HepG2 (cell line): ENCODE measurements around the gene ANAPC2. TPM values are rescaled to one million over a fixed set of nuclear protein-coding genes. Genes with fewer than 3 reads are reported as not detected.

ENCODE experiments used
- CAMTA2 ChIP-seq: sonication (generic); formaldehyde crosslinking; IDR thresholded peaks from 2 replicates; pipeline ENCODE4 v1.4.0; 2020; ENCODE audit warnings: mild to moderate bottlenecking, missing genetic modification reagents, borderline replicate concordance
- CREB1 ChIP-seq, 2 experiments: fragments of 450-650 bp in 1 of 2; IDR thresholded peaks; 2 replicates each; pipeline ENCODE4 v1.6.1; 2016 to 2017; ENCODE audit warnings: control low read depth in 1 of 2, mild to moderate bottlenecking in 1 of 2, missing compliant biosample characterization in 1 of 2, missing genetic modification characterization in 1 of 2
- FOXA1 ChIP-seq, 2 experiments: fragments of 450-650 bp in 1 of 2; sonication (generic) in 1 of 2; formaldehyde crosslinking in 1 of 2; IDR thresholded peaks; 2 replicates each; pipeline versions ENCODE4 v1.4.0 to v1.6.1; 2016 to 2020; ENCODE audit warnings: missing genetic modification reagents in 1 of 2
- FOXM1 ChIP-seq: sonication (generic); formaldehyde crosslinking; IDR thresholded peaks from 2 replicates; pipeline ENCODE4 v1.5.0; 2020; ENCODE audit warnings: missing genetic modification reagents
- FOXO1 ChIP-seq: sonication (generic); formaldehyde crosslinking; IDR thresholded peaks from 2 replicates; pipeline ENCODE4 v1.4.0; 2020; ENCODE audit warnings: missing genetic modification reagents
- PAWR ChIP-seq: sonication (generic); formaldehyde crosslinking; IDR thresholded peaks from 2 replicates; pipeline ENCODE4 v1.4.0; 2020; ENCODE audit warnings: missing genetic modification reagents, mild to moderate bottlenecking, borderline replicate concordance
- PAX8 ChIP-seq: sonication (generic); formaldehyde crosslinking; IDR thresholded peaks from 2 replicates; pipeline ENCODE4 v1.8.0; 2022; ENCODE audit warnings: mild to moderate bottlenecking, missing genetic modification reagents, borderline replicate concordance
- POGZ ChIP-seq: sonication (generic); formaldehyde crosslinking; IDR thresholded peaks from 2 replicates; pipeline ENCODE4 v1.4.0; 2020; ENCODE audit warnings: mild to moderate bottlenecking, missing genetic modification reagents
- SRSF9 ChIP-seq: fragments of 200-400 bp; formaldehyde crosslinking; IDR thresholded peaks from 2 replicates; pipeline ENCODE4 v1.6.1; 2018; ENCODE audit warnings: borderline replicate concordance, mild to moderate bottlenecking, low read depth, low read length; ENCODE audit not compliant: insufficient read depth, poor library complexity, severe bottlenecking
- TEAD3 ChIP-seq: optimal IDR thresholded peaks from 2 replicates; pipeline ENCODE3; 2016; ENCODE audit warnings: borderline replicate concordance
- TOPORS ChIP-seq: sonication (generic); formaldehyde crosslinking; IDR thresholded peaks from 2 replicates; pipeline ENCODE4 v1.8.0; 2023; ENCODE audit warnings: mild to moderate bottlenecking, missing genetic modification reagents
- U2AF2 ChIP-seq: fragments of 200-400 bp; formaldehyde crosslinking; IDR thresholded peaks from 2 replicates; pipeline ENCODE4 v1.6.1; 2017; ENCODE audit warnings: low read depth, mild to moderate bottlenecking, low read length
- ZBTB3 ChIP-seq: sonication (generic); formaldehyde crosslinking; IDR thresholded peaks from 2 replicates; pipeline ENCODE4 v1.4.0; 2020; ENCODE audit warnings: low read depth, mild to moderate bottlenecking, moderate library complexity, missing genetic modification reagents, borderline replicate concordance
- ZFP37 ChIP-seq: sonication (generic); formaldehyde crosslinking; IDR thresholded peaks from 2 replicates; pipeline ENCODE4 v1.4.0; 2020; ENCODE audit warnings: missing genetic modification reagents, borderline replicate concordance
- ZFX ChIP-seq: sonication (generic); formaldehyde crosslinking; IDR thresholded peaks from 2 replicates; pipeline ENCODE4 v1.4.0; 2020; ENCODE audit warnings: mild to moderate bottlenecking, low read depth, missing genetic modification reagents, moderate library complexity
- ZHX1 ChIP-seq: sonication (generic); formaldehyde crosslinking; IDR thresholded peaks from 2 replicates; pipeline ENCODE4 v1.8.1; 2022; ENCODE audit warnings: low read depth, mild to moderate bottlenecking, missing genetic modification reagents
- ZHX2 ChIP-seq, 2 experiments: sonication (generic) in 1 of 2; formaldehyde crosslinking in 1 of 2; IDR thresholded peaks; 2 replicates each; pipeline versions ENCODE4 v1.6.1 to v1.9.0; 2014 to 2022; ENCODE audit warnings: antibody characterized with exemption in 1 of 2, borderline replicate concordance in 1 of 2, inconsistent platforms in 1 of 2, low read depth in 1 of 2, missing genetic modification reagents in 1 of 2
- ZNF44 ChIP-seq: sonication (generic); formaldehyde crosslinking; IDR thresholded peaks from 2 replicates; pipeline ENCODE4 v1.5.1; 2020; ENCODE audit warnings: mild to moderate bottlenecking, missing genetic modification reagents
- ZNF567 ChIP-seq: sonication (generic); formaldehyde crosslinking; IDR thresholded peaks from 2 replicates; pipeline ENCODE4 v1.8.1; 2023; ENCODE audit warnings: mild to moderate bottlenecking, missing genetic modification reagents, borderline replicate concordance
- polyA plus RNA-seq, 8 experiments: library from polyadenylated mRNA; depleted of rRNA in 3 of 8; stranded (reverse) in 7 of 8; unstranded in 1 of 8; fragments of >200 nt; fragmentation: Illumina TruSeq in 4 of 8; extraction: Trizol in 4 of 8; gene quantifications; 2 replicates each; pipeline versions ENCODE4 v1.2.1 to v1.2.3, GENCODE V29; 2011 to 2016; ENCODE audit warnings: low read depth in 4 of 8, missing spikeins in 1 of 8, mixed read lengths in 1 of 8; ENCODE audit not compliant: insufficient read depth in 1 of 8
- total RNA-seq, 5 experiments: library from RNA; depleted of rRNA; stranded (reverse); fragments of >200 nt; fragmentation: Illumina TruSeq; extraction: Trizol; gene quantifications; 2 replicates each; pipeline ENCODE4 v1.2.3, GENCODE V29; 2016; ENCODE audit warnings: low read depth in 1 of 5

ANAPC2 gene
- total and polyA plus RNA-seq, 2 of the 13 experiments (the other 11 are each of a cell fraction or from before 2014, with no cell fraction given): 12.3 to 15.4 TPM

- TF ChIP-seq ZHX1 (CRISPR knock-in tag) (no peak), ZNF44 (CRISPR knock-in tag) (no peak), FOXA1 (IDR thresholded peaks at IDR 0.05) (no peak), FOXA1 (CRISPR knock-in tag; IDR thresholded peaks at IDR 0.05) (no peak), PAWR (CRISPR knock-in tag) (no peak), TEAD3 (CRISPR knock-in tag) (no peak), TOPORS (peak; percentile 38; the same call in 1 of the 2 replicates), PAX8 (CRISPR knock-in tag) (no peak), CAMTA2 (peak; percentile 16; the same call in 1 of the 2 replicates), ZBTB3 (CRISPR knock-in tag) (no peak), FOXM1 (no peak), ZHX2 (IDR thresholded peaks at IDR 0.05; ENCODE audit: low read depth) (no peak), ZHX2 (CRISPR knock-in tag; IDR thresholded peaks at IDR 0.05; ENCODE audit: borderline replicate concordance) (no peak), ZNF567 (CRISPR knock-in tag) (no peak), ZFP37 (CRISPR knock-in tag) (no peak), POGZ (CRISPR knock-in tag) (no peak), ZFX (CRISPR knock-in tag) (peak; percentile 47), U2AF2 (no peak), FOXO1 (CRISPR knock-in tag) (no peak), CREB1 (IDR thresholded peaks at IDR 0.05) (no peak), CREB1 (CRISPR knock-in tag; IDR thresholded peaks at IDR 0.05) (no peak), SRSF9 (no peak)
These were observed 19.2 kb downstream of the ANAPC2 start (continued) for GRCh38 chr9:137168904-137169856.
